ES-I3 (cell line): ENCODE data around the gene CD209.

ENCODE experiments used
- H3K36me3 ChIP-seq: 2 replicates; pipeline ENCODE4 v1.6.1; 2013; ENCODE audit warnings: mild to moderate bottlenecking, low read length, control low read depth, moderate library complexity; ENCODE audit not compliant: insufficient read depth
- H3K4me1 ChIP-seq: 2 replicates; pipeline ENCODE4 v1.6.1; 2013; ENCODE audit warnings: mild to moderate bottlenecking, control low read depth, low read length; ENCODE audit not compliant: insufficient read depth
- H3K9ac ChIP-seq: 2 replicates; pipeline ENCODE4 v1.6.1; 2013; ENCODE audit warnings: low read depth, mild to moderate bottlenecking, low read length, moderate library complexity
- H3K9me3 ChIP-seq: 2 replicates; pipeline ENCODE4 v1.6.1; 2013; ENCODE audit warnings: mild to moderate bottlenecking, low read length, moderate library complexity; ENCODE audit not compliant: control insufficient read depth, insufficient read depth

CD209 gene

GRCh38 chr19:7738023-7738422 lies 9.3 kb downstream of the CD209 start:
- Histone ChIP-seq H3K36me3 (no peaks in the 10 kb centered on the region), H3K4me1 (no peaks in the 10 kb centered on the region), H3K9me3 (no peaks in the 10 kb centered on the region), H3K9ac (no peak overlapping the region)

- Histone ChIP-seq H3K4me1 (no peaks in the 10 kb centered on the region), H3K9me3 (no peaks in the 10 kb centered on the region), H3K9ac (no peak overlapping the region), H3K36me3 (no peaks in the 10 kb centered on the region)
Measured at GRCh38 chr19:7737215-7737614, 10.1 kb downstream of the CD209 start.

- Histone ChIP-seq H3K4me1 (no peaks in the 10 kb centered on the region), H3K36me3 (no peaks in the 10 kb centered on the region), H3K9me3 (no peaks in the 10 kb centered on the region), H3K9ac (no peak overlapping the region)
Measured at GRCh38 chr19:7736148-7736547, 11.2 kb downstream of the CD209 start.

GRCh38 chr19:7734220-7735203 lies 12.8 kb downstream of the CD209 start:
- Histone ChIP-seq H3K9me3 (no peaks in the 10 kb centered on the region), H3K36me3 (no peaks in the 10 kb centered on the region), H3K9ac (no peak overlapping the region), H3K4me1 (no peaks in the 10 kb centered on the region)

GRCh38 chr19:7733376-7733775 lies 14.0 kb downstream of the CD209 start:
- Histone ChIP-seq H3K36me3 (no peaks in the 10 kb centered on the region), H3K9me3 (no peaks in the 10 kb centered on the region), H3K9ac (no peak overlapping the region), H3K4me1 (no peaks in the 10 kb centered on the region)

GRCh38 chr19:7732045-7732444 lies 15.3 kb downstream of the CD209 start, which contains the start of gene CLEC4G:
CLEC4G (minus strand) TSS chr19:7732110; CDS start chr19:7732102, 8 bp downstream.
- Histone ChIP-seq H3K9ac (no peak within 1 kb of the TSS; the same call in 1 of the 2 replicates), H3K4me1 (no peaks in the 10 kb centered on the region), H3K36me3 (no peaks in the 10 kb centered on the region), H3K9me3 (no peaks in the 10 kb centered on the region)

GRCh38 chr19:7731615-7732014 lies 15.7 kb downstream of the CD209 start:
- no peak overlapping the region for H3K9ac ChIP-seq
- no peaks in the 10 kb centered on the region for H3K4me1 ChIP-seq
- H3K36me3 ChIP-seq, result no peaks in the 10 kb centered on the region
- no peaks in the 10 kb centered on the region for H3K9me3 ChIP-seq

GRCh38 chr19:7731218-7731595 lies 16.1 kb downstream of the CD209 start:
- no peaks in the 10 kb centered on the region for H3K36me3 ChIP-seq
- no peaks in the 10 kb centered on the region for H3K4me1 ChIP-seq
- H3K9me3 ChIP-seq, result no peaks in the 10 kb centered on the region
- H3K9ac ChIP-seq, result no peak overlapping the region; the same call in 1 of the 2 replicates

GRCh38 chr19:7730286-7731217 lies 16.8 kb downstream of the CD209 start:
- no peaks in the 10 kb centered on the region for H3K36me3 ChIP-seq
- H3K4me1 ChIP-seq, result no peaks in the 10 kb centered on the region
- no peaks in the 10 kb centered on the region for H3K9me3 ChIP-seq
- peak overlapping the region; percentile 45 for H3K9ac ChIP-seq

- Histone ChIP-seq H3K36me3 (no peaks in the 10 kb centered on the region), H3K4me1 (no peaks in the 10 kb centered on the region), H3K9me3 (no peaks in the 10 kb centered on the region), H3K9ac (peak overlapping the region; percentile 45)
Measured at GRCh38 chr19:7729831-7730285, 17.5 kb downstream of the CD209 start.

- peak overlapping the region; percentile 17; the same call in 1 of the 2 replicates for H3K9ac ChIP-seq
- H3K36me3 ChIP-seq, result no peaks in the 10 kb centered on the region
- H3K9me3 ChIP-seq, result no peaks in the 10 kb centered on the region
- H3K4me1 ChIP-seq, result no peaks in the 10 kb centered on the region
Measured at GRCh38 chr19:7729211-7729610, 18.1 kb downstream of the CD209 start.

GRCh38 chr19:7725791-7726190 lies 21.5 kb downstream of the CD209 start:
- H3K4me1 ChIP-seq, result no peaks in the 10 kb centered on the region
- no peak overlapping the region for H3K9ac ChIP-seq
- no peaks in the 10 kb centered on the region for H3K36me3 ChIP-seq

GRCh38 chr19:7722231-7722651 lies 25.1 kb downstream of the CD209 start:
- H3K9ac ChIP-seq, result no peak overlapping the region
- no peaks in the 10 kb centered on the region for H3K9me3 ChIP-seq
- no peaks in the 10 kb centered on the region for H3K4me1 ChIP-seq
- no peaks in the 10 kb centered on the region for H3K36me3 ChIP-seq

More at GRCh38 chr19:7725791-7726190, 21.5 kb downstream of the CD209 start:
- no peaks in the 10 kb centered on the region for H3K9me3 ChIP-seq

- H3K9ac ChIP-seq, result no peak overlapping the region
- no peaks in the 10 kb centered on the region for H3K9me3 ChIP-seq
Measured at GRCh38 chr19:7720351-7720750, 27.0 kb downstream of the CD209 start.

More at GRCh38 chr19:7720351-7720750, 27.0 kb downstream of the CD209 start:
- H3K4me1 ChIP-seq, result no peaks in the 10 kb centered on the region
- no peaks in the 10 kb centered on the region for H3K36me3 ChIP-seq
